ENCODE data around the gene FBXW12.

Gene FBXW12

GRCh38 chr3:48423883-48424695 is 52.1 kb downstream of the FBXW12 start:
- no peak for DNase-seq

DNA sequence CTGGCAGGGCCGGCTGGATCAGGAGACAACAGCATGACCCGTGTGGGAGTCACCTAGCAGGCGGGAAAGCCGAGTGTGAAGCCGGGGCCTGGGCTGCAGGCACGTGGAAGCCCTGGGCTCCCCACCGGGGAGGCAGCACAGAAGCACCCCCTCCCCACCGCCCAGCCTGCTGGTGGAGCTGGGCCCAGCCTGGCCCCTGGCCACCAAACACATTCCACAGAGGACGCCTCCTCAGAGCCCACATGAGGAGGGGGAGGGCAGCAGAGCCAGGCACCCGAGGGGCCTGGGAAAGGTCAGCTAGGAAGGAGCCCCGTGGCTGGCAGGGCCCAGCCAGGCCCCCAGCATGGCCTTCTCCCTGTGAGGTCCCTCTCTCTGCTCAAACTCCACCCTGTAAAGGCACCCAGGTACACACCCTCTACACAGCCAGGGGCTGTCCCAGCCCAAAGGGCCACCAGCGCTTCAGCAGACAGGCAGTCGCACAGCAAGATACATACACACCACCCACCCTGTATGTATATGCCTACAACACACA is 53.3 kb downstream of the FBXW12 start:
- DNase-seq, result no peak

DNA sequence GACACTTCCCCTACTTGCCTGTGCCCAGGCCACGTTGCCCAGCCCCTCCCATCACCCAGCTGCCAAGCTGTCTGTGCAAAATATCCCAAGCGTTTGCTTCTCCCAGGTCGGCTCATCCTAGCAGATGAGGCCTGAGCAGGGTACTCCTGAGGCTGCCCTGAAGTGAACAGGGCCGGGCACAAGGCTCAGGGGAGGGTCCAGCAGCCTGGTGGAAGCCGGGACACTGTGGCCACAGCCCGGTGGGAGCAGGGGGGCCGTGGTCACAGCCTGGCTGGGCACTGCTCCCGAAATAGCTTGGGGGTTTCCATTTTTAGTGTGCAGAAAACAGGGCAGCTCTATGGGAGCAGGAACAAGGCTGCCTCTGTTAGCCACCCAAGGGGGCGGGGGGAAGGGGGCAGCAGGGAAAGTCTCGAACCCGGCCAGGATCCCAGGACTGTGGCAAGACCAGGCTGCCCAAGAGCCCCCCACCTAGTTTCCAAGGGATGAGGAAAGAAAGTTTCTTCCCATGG is 54.4 kb downstream of the FBXW12 start:
- DNase-seq, result no peak

- DNase-seq, result no peak
These were observed 55.1 kb downstream of the FBXW12 start for GRCh38 chr3:48426944-48427629.

DNA sequence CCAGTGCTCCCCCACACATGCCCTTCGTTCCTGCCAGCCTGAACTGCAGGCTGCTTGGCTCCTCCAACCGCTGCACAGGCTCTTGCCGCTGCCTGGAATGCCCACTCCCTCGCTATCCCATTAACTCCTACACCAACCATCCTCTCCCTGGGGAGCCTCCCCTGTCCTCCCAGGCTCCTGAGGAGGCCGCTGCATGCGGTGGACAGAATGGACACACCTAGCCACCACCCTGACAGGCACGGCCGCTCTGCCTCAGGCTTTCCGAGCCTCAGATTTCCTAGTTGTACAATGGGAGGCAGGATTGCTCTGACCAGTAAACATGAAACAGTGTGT is 55.6 kb downstream of the FBXW12 start:
- no peak for DNase-seq

DNA sequence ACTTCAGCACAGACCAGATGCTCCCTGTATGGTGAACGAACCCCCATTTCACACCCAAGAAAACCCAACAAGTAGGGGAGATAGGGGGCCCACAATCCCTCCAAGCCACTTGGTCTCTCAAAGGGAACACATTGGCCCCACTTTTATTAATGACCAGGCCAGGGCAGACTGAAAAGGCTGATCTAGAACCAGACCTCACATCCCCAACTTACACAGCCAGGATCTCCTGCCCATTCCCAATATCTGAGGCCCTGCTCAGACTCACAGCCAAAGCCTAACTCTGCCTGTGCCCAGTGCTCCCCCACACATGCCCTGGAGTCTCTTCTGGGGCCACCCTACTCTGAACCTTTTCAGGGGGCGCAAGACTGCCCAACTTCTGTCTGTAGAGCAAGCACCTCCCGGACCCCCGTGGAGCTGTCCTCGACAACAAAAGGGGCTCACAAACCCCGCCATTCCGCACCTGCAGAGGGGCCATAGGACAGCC is 56.1 kb downstream of the FBXW12 start:
- no peak for DNase-seq

DNA sequence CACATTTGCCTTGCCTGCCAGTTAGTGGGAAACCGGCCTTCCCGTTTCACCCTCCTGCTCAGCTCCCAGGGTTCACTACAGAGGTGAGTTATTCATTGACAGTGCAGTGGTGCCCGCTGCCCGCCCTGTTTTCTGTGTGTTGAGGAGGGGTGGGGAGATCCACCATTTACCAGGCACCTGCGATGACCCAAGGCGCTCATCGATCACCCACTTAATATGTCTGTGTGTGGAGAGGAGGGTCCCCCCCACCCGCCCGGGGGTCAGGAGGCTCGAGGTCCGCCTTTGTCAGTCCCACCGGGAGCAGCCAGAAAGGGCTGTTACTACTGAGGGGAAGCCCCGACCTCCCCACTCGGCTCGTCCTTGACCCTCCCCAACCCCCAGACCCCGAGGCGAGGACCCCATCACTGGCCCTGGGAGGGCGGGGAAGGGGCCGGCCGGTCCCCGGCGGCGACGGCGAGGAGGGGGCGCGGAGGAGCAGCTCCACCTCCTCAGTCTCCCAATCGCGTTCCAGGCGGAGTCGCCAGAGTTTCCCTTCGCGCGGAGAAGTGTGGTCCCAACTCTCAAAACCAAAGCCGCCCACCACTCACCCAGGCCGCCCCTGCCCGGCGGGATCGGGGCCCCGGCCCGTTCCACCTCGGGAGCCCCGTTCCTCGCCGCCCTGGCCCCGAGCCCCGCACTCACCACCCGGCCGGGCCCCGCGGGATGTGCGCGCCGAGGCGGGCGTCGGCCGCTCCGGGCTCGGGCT is 56.7 kb downstream of the FBXW12 start:
- no peak for DNase-seq

- peak; percentile 56 for DNase-seq
These were observed 57.4 kb downstream of the FBXW12 start for GRCh38 chr3:48429317-48429959.

- DNase-seq, result peak; percentile 23
These were observed 58.1 kb downstream of the FBXW12 start, which contains the start of gene PLXNB1 for GRCh38 chr3:48429960-48430707. Gene PLXNB1 (minus strand): TSS chr3:48430086. CDS start chr3:48424611, 5,475 bp downstream.

DNA sequence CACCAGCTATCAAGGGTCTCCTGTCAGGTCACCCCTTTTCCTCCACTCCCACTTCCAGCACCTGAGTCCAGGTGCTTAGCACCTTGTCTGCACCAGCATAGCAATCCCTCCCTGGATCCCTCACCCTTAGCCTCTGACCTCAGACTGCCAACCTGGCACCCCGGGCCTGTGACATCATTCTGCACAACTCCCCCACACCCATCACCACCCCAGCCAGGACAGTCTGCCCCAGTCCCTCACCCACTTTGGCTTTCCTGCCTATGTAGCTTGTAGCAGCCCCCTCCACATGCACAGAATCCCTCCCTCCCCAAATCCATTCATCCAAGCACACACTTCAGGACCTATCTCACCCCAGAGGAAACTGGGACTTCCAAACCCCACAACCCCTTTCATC is 58.7 kb downstream of the FBXW12 start:
- no peak for DNase-seq

DNA sequence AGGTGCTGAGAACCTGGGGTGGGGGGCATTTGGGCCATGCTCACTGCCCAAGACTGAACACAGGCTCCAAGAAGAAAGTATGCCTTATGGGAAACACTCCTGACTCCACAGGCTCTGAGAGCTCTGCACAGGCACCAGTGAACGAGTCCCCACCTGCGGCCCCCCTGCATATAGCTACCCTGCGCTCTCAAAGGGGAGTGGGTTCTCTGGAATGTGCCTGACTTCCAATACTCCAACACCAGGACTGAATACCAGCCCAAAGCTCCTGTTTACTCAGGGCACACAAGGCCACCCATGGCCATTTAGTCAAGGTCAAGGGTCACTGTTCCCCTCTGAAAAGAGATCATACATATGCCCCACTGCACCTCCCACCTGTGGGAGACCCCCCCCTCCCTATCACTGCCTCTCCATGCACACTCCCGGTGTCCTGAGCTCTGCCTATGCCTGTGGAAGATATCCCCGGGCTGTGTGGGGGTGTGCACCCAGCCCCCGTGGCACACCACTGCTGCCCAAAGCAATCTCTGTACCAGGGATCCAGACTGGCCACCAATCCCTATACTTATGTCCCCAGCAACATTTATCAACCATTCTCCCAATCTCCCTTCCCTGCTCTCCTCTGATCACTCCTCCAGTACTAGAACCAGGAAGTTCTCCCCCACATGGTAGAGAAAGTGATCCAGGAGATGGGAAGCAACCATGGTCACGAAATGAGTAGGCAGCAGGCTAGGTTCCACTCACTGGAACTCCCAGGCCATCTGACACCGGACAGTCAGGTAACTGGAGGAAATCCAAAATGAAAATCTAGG is 59.4 kb downstream of the FBXW12 start:
- DNase-seq, result no peak

- no peak for DNase-seq
These were observed 60.7 kb downstream of the FBXW12 start for GRCh38 chr3:48432411-48433371.

DNA sequence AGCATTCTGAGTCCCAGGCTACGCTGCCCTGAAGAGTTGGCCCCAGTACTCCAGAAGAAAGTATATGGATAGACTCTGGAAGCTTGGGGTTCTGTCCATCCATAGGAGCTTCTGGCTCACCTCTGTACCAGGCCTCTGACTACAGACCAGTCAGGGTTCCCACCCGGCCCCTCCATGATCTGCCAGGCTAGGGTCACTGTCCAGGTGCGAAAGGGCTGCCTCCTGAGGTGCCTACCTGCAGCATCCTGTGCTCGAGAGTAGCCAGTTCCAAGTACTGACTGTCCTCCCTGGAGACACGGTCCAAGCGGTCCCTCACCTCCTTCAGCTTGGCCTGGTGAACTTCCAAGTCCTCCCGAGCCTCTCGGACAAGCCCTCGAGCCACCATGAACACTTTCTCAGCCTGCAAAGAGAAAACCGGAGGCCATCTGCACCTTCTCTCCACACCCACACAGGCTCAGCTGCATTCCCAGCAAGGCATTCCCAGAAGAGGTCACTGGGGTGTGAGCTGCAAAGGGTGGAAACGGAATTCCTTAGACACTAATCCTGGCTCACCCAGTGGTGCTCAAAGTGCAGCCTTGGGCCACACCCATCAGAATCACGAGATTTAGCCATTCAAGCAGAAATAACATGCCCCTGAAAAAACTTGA is 61.6 kb downstream of the FBXW12 start:
- no peak for DNase-seq

- DNase-seq, result no peak
These were observed 62.7 kb downstream of the FBXW12 start for GRCh38 chr3:48434591-48435222.

- DNase-seq, result no peak
These were observed 63.2 kb downstream of the FBXW12 start for GRCh38 chr3:48435223-48435595.

DNA sequence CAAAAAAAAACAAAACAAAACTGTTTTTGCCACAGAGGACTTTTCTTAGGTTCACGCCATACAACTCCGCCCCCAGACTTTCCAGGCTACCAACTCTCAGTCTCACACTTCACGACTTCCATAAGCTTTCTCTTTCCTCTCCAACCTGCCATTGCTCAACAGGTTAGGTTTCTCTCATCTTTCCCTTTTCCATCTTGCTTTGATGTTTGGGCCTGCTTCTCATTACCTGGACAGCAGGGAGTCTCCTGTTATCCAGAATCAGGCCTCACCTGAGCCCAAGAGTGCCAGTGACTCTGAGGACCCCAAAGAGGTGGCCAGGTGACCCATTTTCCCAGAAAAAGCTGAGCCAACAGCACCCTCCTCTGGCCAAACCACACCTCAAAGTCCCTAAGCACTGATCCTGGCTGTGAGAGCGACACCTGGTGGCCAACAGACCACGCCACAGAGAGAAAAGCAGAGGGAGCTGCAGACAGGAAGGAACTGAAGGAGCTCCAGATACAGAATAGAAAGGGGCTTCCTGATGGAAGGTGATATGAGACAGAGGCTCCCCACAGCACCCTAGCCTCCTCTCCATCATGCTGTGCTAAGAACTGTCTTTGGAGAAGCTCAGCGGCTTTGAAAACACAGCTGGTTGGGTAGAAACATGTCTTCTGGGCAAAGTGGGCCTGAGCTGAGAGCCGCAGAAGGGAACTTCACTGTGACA is 63.9 kb downstream of the FBXW12 start:
- peak; percentile 19 for DNase-seq

DNA sequence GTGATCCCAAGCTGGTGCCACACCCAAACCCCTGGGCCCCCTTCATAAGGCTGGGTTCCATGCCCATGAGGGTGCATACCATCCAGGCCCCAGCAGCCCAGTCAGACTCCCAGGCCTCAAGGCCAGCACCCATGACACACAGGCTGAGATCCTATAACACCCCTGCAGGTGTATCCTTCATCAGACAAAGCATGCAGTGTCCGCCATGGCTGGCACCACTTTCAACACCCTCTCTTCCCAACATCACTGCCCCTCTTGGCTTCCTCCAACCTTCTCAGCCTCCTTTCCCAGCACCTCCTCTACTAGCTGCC is 64.4 kb downstream of the FBXW12 start:
- DNase-seq, result no peak

GRCh38 chr3:48436855-48437254 is 64.8 kb downstream of the FBXW12 start:
- DNase-seq, result no peak
